ENCODE data around the gene TP53I3.

The TP53I3 gene

GRCh38 chr2:24084386-24085199 is at the start of gene TP53I3:
TSS of gene TP53I3 (minus strand) at chr2:24084834. CDS start at chr2:24084326, 508 bp downstream.
- peak; percentile 66 for DNase-seq (ENCODE audit: extremely low read depth, low read depth)

GRCh38 chr2:24132543-24132942 is 47.9 kb upstream of the TP53I3 start:
- DNase-seq (ENCODE audit: extremely low read depth, low read depth) = no peak
- TF ChIP-seq CTCF (IDR thresholded peaks at IDR 0.05; ENCODE audit: low read depth, low read length, missing control alignments) = no peak
- no peak overlapping the region for H3K4me3 ChIP-seq (replicated peaks; ENCODE audit: low read depth, low read length)

More at GRCh38 chr2:24084386-24085199, at the start of gene TP53I3:
- peak; percentile 89 for TF ChIP-seq CTCF (IDR thresholded peaks at IDR 0.05; ENCODE audit: low read depth, low read length, missing control alignments)
- peak within 1 kb of the TSS; percentile 73 for H3K4me3 ChIP-seq (replicated peaks; ENCODE audit: low read depth, low read length)

- DNase-seq (ENCODE audit: extremely low read depth, low read depth) = no peak
- TF ChIP-seq CTCF (IDR thresholded peaks at IDR 0.05; ENCODE audit: low read depth, low read length, missing control alignments) = no peak
- no peak overlapping the region for H3K4me3 ChIP-seq (replicated peaks; ENCODE audit: low read depth, low read length)
These were observed 41.3 kb upstream of the TP53I3 start for GRCh38 chr2:24125956-24126355.

- TF ChIP-seq CTCF (IDR thresholded peaks at IDR 0.05; ENCODE audit: low read depth, low read length, missing control alignments) = no peak
- DNase-seq (ENCODE audit: extremely low read depth, low read depth) = no peak
- peak overlapping the region; percentile 61 for H3K4me3 ChIP-seq (replicated peaks; ENCODE audit: low read depth, low read length)
These were observed 39.4 kb upstream of the TP53I3 start for GRCh38 chr2:24123922-24124580.

- no peak for DNase-seq (ENCODE audit: extremely low read depth, low read depth)
- TF ChIP-seq CTCF (IDR thresholded peaks at IDR 0.05; ENCODE audit: low read depth, low read length, missing control alignments) = no peak
- H3K4me3 ChIP-seq (replicated peaks; ENCODE audit: low read depth, low read length) = peak within 1 kb of the TSS; percentile 61
These were observed 38.7 kb upstream of the TP53I3 start, which contains the start of the genes FAM228B and PFN4 for GRCh38 chr2:24123195-24123921. TSS of gene FAM228B (plus strand) at chr2:24123469. CDS start at chr2:24124362, 893 bp downstream. TSS of gene PFN4 (minus strand) at chr2:24123334. CDS start at chr2:24122535, 799 bp downstream.

- no peak for DNase-seq (ENCODE audit: extremely low read depth, low read depth)
- TF ChIP-seq CTCF (IDR thresholded peaks at IDR 0.05; ENCODE audit: low read depth, low read length, missing control alignments) = no peak
- H3K4me3 ChIP-seq (replicated peaks; ENCODE audit: low read depth, low read length) = peak overlapping the region; percentile 61
These were observed 37.9 kb upstream of the TP53I3 start for GRCh38 chr2:24122366-24123194.

Data from HFF-Myc (cell line).